Measurements from ENCODE around the gene UCHL1. TPM values are rescaled to one million over a fixed set of nuclear protein-coding genes. Genes with fewer than 3 reads are reported as not detected.

UCHL1 gene
- total RNA-seq, 1 experiment from 2014 or later = 0.74 TPM

GRCh38 chr4:41304221-41304620, 47.5 kb downstream of the UCHL1 start:
- no peaks in the 10 kb centered on the region for H3K36me3 ChIP-seq (ENCODE audit: control insufficient read depth, insufficient read depth, low read length)
- no TSS peak for BruUV-seq (replicated peaks)
- H3K4me3 ChIP-seq (ENCODE audit: low read depth in 2 of 2, low read length in 2 of 2) = no peak overlapping the region
- no peaks in the 10 kb centered on the region for H3K9me3 ChIP-seq (ENCODE audit: control insufficient read depth, insufficient read depth, low read depth, low read length)
- ChIA-PET CTCF (no interaction called here), POLR2A (no interaction called here)
- no peak overlapping the region for H3K27ac ChIP-seq (ENCODE audit: low read length)
- DNase-seq (ENCODE audit: low read depth, low spot score) = no peak
- in situ Hi-C loops (cut with HindIII; ENCODE audit: low pct_unique_long_range_greater_than_20kb, low sequenced_read_pairs) = no loop called here
- H3K27me3 ChIP-seq (ENCODE audit: control insufficient read depth, insufficient read depth, low read length) = no peaks in the 10 kb centered on the region
- TF ChIP-seq, protein P1, sequence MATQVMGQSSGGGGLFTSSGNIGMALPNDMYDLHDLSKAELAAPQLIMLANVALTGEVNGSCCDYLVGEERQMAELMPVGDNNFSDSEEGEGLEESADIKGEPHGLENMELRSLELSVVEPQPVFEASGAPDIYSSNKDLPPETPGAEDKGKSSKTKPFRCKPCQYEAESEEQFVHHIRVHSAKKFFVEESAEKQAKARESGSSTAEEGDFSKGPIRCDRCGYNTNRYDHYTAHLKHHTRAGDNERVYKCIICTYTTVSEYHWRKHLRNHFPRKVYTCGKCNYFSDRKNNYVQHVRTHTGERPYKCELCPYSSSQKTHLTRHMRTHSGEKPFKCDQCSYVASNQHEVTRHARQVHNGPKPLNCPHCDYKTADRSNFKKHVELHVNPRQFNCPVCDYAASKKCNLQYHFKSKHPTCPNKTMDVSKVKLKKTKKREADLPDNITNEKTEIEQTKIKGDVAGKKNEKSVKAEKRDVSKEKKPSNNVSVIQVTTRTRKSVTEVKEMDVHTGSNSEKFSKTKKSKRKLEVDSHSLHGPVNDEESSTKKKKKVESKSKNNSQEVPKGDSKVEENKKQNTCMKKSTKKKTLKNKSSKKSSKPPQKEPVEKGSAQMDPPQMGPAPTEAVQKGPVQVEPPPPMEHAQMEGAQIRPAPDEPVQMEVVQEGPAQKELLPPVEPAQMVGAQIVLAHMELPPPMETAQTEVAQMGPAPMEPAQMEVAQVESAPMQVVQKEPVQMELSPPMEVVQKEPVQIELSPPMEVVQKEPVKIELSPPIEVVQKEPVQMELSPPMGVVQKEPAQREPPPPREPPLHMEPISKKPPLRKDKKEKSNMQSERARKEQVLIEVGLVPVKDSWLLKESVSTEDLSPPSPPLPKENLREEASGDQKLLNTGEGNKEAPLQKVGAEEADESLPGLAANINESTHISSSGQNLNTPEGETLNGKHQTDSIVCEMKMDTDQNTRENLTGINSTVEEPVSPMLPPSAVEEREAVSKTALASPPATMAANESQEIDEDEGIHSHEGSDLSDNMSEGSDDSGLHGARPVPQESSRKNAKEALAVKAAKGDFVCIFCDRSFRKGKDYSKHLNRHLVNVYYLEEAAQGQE (IDR thresholded peaks at IDR 0.05; ENCODE audit: insufficient read depth in 1 of 2, low read depth in 2 of 2, low read length in 1 of 2) = no peak
- TF ChIP-seq SIN3A (IDR thresholded peaks at IDR 0.05; ENCODE audit: borderline replicate concordance, insufficient read depth, low read depth, low read length) (no peak), TCF7L2 (IDR thresholded peaks at IDR 0.05; ENCODE audit: low read depth, low read length) (no peak), POLR2AphosphoS5 (IDR thresholded peaks at IDR 0.05; ENCODE audit: low read depth, low read length) (no peak)
- TF ChIP-seq, protein P2, sequence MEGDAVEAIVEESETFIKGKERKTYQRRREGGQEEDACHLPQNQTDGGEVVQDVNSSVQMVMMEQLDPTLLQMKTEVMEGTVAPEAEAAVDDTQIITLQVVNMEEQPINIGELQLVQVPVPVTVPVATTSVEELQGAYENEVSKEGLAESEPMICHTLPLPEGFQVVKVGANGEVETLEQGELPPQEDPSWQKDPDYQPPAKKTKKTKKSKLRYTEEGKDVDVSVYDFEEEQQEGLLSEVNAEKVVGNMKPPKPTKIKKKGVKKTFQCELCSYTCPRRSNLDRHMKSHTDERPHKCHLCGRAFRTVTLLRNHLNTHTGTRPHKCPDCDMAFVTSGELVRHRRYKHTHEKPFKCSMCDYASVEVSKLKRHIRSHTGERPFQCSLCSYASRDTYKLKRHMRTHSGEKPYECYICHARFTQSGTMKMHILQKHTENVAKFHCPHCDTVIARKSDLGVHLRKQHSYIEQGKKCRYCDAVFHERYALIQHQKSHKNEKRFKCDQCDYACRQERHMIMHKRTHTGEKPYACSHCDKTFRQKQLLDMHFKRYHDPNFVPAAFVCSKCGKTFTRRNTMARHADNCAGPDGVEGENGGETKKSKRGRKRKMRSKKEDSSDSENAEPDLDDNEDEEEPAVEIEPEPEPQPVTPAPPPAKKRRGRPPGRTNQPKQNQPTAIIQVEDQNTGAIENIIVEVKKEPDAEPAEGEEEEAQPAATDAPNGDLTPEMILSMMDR (IDR thresholded peaks at IDR 0.05) = no peak
- no peak for ATAC-seq
- H3K4me1 ChIP-seq (ENCODE audit: control insufficient read depth, insufficient read depth, low read length) = no peaks in the 10 kb centered on the region
- intact Hi-C loops (cut with micrococcal nuclease; ENCODE audit: unreplicated experiment) = no loop called here

DNA sequence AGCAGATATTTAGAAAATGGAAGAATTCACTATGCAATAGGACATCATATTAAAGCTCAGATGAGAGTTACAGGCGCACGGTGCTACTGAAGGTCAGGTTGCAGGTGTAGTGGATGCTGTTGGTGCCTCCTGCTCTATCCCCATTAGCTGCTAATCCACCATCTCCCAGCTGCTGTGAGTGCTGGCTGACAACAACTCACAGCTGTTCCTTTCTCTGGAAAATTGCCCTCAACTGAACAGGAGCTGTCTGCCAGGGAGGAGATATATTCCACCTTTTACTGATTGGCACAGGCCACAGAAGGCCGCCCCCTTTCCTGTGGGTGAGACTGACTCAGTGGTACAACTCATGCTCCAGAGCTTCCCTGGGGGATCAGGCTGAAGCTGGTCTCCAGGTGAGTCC, 48.7 kb downstream of the UCHL1 start:
- no peaks in the 10 kb centered on the region for H3K36me3 ChIP-seq (ENCODE audit: control insufficient read depth, insufficient read depth, low read length)
- no peak overlapping the region for H3K27ac ChIP-seq (ENCODE audit: low read length)
- H3K4me1 ChIP-seq (ENCODE audit: control insufficient read depth, insufficient read depth, low read length) = no peaks in the 10 kb centered on the region
- BruUV-seq (replicated peaks) = no TSS peak
- TF ChIP-seq SIN3A (IDR thresholded peaks at IDR 0.05; ENCODE audit: borderline replicate concordance, insufficient read depth, low read depth, low read length) (no peak), TCF7L2 (IDR thresholded peaks at IDR 0.05; ENCODE audit: low read depth, low read length) (no peak), POLR2AphosphoS5 (IDR thresholded peaks at IDR 0.05; ENCODE audit: low read depth, low read length) (no peak)
- TF ChIP-seq, protein P2 (IDR thresholded peaks at IDR 0.05) = no peak
- TF ChIP-seq, protein P1 (IDR thresholded peaks at IDR 0.05; ENCODE audit: insufficient read depth in 1 of 2, low read depth in 2 of 2, low read length in 1 of 2) = no peak
- no peak overlapping the region for H3K4me3 ChIP-seq (ENCODE audit: low read depth in 2 of 2, low read length in 2 of 2)
- POLR2A ChIA-PET = no interaction called here
- in situ Hi-C loops (cut with HindIII; ENCODE audit: low pct_unique_long_range_greater_than_20kb, low sequenced_read_pairs) = no loop called here
- H3K9me3 ChIP-seq (ENCODE audit: control insufficient read depth, insufficient read depth, low read depth, low read length) = no peaks in the 10 kb centered on the region
- DNase-seq (ENCODE audit: low read depth, low spot score) = no peak
- CTCF ChIA-PET = no interaction called here
- ATAC-seq = no peak
- intact Hi-C loops (cut with micrococcal nuclease; ENCODE audit: unreplicated experiment) = no loop called here
- no peaks in the 10 kb centered on the region for H3K27me3 ChIP-seq (ENCODE audit: control insufficient read depth, insufficient read depth, low read length)
